HS-5 (cell line): ENCODE results near the gene CFAP410.
"Not testable (repeated sequence)": the region's sequence is repeated elsewhere in the genome, so short reads cannot be mapped to it uniquely, and the experiment has no call there.

ENCODE experiments used
- DNase-seq: peaks from one replicate; pipeline ENCODE4 v3.0.0-alpha.2; 2012; ENCODE audit warnings: low read depth

CFAP410 gene

DNA sequence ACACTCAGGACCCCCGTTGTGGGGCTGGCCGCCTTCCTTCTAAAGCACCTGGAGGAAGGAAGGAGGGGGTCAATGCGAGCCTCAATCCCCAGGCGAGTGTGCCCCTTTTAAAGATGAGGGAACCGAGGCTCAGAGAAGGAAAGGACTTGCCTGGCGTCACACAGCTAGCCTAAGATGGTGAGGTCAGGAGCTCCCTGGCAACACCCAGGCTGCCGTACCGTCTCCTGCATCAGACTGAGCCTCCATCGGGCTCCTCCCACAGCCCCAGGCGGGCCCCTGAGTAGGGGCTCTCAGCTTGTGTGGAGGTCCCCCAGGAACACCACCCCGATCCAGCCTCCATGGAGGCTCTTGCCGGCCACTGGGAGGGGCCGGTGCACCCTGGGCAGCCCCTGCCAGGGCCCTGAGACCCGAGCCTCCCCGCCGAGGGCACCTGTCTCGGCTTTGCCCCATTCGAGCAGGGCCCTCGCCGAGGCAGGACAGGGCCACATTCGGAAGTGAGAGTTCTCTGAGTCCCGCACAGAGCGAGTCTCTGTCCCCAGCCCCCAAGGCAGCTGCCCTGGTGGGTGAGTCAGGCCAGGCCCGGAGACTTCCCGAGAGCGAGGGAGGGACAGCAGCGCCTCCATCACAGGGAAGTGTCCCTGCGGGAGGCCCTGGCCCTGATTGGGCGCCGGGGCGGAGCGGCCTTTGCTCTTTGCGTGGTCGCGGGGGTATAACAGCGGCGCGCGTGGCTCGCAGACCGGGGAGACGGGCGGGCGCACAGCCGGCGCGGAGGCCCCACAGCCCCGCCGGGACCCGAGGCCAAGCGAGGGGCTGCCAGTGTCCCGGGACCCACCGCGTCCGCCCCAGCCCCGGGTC is 53.8 kb downstream of the CFAP410 start, which contains the start of gene AIRE:
TSS of gene AIRE (plus strand) at position 739 of the 855 bp plus-strand sequence. CDS start 131 bp downstream, outside the sequence.
- DNase-seq: no peak

DNA sequence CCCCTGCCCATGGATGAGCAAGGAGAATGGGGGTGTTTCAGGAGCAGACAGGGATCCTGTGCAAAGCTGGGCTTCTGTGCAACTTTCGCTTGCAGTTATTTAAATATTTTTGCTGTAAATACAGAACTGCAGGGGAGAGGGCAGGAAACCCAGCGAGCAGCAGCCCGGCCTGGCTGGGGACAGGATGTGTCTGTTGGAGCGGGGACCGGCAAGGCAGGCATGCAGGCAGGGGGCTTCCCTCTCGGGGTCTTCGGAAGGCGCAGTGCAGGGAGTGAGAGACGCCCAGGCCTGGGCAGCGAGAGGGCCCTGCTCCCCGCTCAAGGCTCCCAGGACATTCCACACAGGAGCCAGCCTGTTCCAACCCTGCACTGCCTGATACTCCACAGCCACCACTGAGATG is 55.2 kb downstream of the CFAP410 start:
- no peak for DNase-seq

GRCh38 chr21:44283211-44283785 is 55.9 kb downstream of the CFAP410 start:
- DNase-seq: not testable (repeated sequence)

DNA sequence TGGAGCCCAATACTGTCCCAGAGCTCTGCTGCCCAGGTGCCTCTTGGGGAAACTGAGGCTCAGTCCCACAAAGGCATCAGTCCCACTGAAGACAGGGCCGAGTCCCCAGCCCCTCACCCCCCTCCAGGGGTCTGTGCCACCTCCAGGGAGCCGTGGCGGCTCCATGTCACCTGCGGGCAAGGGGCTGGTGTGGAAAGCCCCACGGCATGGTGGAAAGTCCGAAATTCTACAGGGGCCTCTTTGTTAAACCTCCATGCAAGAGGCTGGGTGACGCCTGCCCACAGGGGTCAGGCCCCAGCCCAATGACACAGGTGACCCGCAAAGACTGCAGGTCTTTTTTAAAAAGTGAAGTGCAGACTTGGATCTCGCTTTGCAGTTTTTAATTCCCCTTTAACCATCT is 56.8 kb downstream of the CFAP410 start:
- no peak for DNase-seq

DNA sequence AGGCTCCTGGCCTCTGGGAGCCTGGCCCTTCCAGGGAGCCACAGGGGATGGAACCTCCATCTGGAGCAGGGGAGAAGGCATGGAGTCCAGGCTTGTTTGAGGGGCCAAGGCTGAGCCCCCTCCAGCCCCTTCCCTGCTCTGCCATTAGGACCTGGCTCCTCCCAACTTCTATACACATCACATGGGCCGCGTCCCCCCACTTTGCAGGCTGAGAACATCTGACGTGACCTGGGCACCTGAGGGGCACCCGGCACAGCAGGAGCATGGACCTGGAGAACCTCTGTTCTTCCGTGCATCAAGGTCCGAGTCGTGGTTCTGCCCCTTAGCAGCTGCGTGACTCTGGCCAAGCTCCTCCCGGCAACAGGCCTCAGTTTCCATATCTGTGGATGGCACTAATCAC is 57.4 kb downstream of the CFAP410 start:
- DNase-seq: no peak

GRCh38 chr21:44279354-44280260 is 59.6 kb downstream of the CFAP410 start:
- DNase-seq: no peak
